ENCODE measurements around the gene IMMT. TPM values are rescaled to one million over a fixed set of nuclear protein-coding genes. Genes with fewer than 3 reads are reported as not detected.

Gene IMMT
- total RNA-seq, 4 donors from 2014 or later, result 42.6 to 54.3 (median 46.6) TPM

DNA sequence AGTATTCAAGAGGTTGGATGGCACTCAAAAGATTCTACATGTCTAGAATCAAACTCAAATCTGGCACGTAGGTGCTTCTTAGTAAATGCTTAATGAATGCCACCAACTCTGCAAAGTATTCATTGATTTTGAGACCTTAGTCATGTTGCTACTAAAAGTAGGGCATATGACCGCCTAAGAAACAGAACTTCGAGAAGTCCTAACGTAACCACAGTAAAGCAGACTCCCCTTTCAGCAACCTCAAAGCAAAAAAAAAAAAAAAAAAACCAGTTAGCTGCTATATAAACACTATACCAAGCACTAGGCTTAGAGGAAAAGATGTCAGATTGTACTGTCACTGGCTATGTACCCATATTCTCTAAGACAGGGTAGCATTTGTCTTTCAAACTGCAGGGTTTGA, 55.3 kb downstream of the IMMT start:
- Histone ChIP-seq H3K4me1 (no peaks in the 10 kb centered on the region), H3K4me3 (no peak overlapping the region), H3K27ac (no peak overlapping the region), H3K9me3 (no peaks in the 10 kb centered on the region), H3K27me3 (no peaks in the 10 kb centered on the region), H3K36me3 (peaks cover 0 to 91% (median 24%) of the 10 kb centered on the region in 3 donors)
- TF ChIP-seq CTCF (IDR thresholded peaks at IDR 0.05) (no peak), POLR2A (IDR thresholded peaks at IDR 0.05) (no peak), EP300 (IDR thresholded peaks at IDR 0.05) (no peak)
- no peak for DNase-seq (ENCODE audit: low spot score in 2 of 2)
- 90 to 96% methylated on average over 4 of the region's 4 CpGs for WGBS, 2 donors

- no peak overlapping the region for H3K4me3 ChIP-seq
- no peak for DNase-seq (ENCODE audit: low spot score in 2 of 2)
- peaks cover 0 to 91% (median 25%) of the 10 kb centered on the region in 3 donors for H3K36me3 ChIP-seq
- no peaks in the 10 kb centered on the region for H3K4me1 ChIP-seq
- no peak overlapping the region for H3K27ac ChIP-seq
- WGBS, 2 donors, result 94 to 98% methylated on average over 7 of the region's 7 CpGs
- no peak for TF ChIP-seq CTCF (IDR thresholded peaks at IDR 0.05)
- TF ChIP-seq POLR2A (IDR thresholded peaks at IDR 0.05), result no peak
- TF ChIP-seq EP300 (IDR thresholded peaks at IDR 0.05), result no peak
- no peaks in the 10 kb centered on the region for H3K9me3 ChIP-seq
- H3K27me3 ChIP-seq, result no peaks in the 10 kb centered on the region
These were observed 56.3 kb downstream of the IMMT start for GRCh38 chr2:86138736-86139625.

DNA sequence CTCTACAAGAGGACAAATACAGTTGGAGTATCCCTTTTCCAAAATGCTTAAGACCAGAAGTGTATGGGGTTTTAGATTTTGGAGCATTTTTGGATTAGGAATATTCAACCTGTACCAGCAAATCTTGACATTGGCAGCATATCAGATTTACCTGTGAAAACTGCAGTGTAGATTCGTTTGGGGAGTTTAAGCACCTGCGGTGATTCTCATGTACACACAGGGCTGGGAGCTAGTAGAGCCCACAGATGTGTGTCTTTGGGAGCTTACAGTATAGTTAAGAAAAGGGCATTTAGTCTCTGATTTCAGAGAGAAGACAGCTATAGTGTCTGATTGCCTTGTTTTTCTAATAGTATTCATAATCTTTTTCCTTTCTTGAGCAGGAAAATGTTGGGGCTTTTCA, 59.1 kb downstream of the IMMT start:
- Histone ChIP-seq H3K4me3 (no peak overlapping the region), H3K27ac (no peak overlapping the region), H3K4me1 (no peaks in the 10 kb centered on the region), H3K9me3 (no peaks in the 10 kb centered on the region), H3K27me3 (no peaks in the 10 kb centered on the region), H3K36me3 (peaks cover 0 to 91% (median 42%) of the 10 kb centered on the region in 3 donors)
- DNase-seq (ENCODE audit: low spot score in 2 of 2), result no peak
- TF ChIP-seq CTCF (IDR thresholded peaks at IDR 0.05) (no peak), POLR2A (IDR thresholded peaks at IDR 0.05) (no peak), EP300 (IDR thresholded peaks at IDR 0.05) (no peak)
- WGBS, 2 donors, result 91 to 98% methylated on average over 2 of the region's 2 CpGs

DNA sequence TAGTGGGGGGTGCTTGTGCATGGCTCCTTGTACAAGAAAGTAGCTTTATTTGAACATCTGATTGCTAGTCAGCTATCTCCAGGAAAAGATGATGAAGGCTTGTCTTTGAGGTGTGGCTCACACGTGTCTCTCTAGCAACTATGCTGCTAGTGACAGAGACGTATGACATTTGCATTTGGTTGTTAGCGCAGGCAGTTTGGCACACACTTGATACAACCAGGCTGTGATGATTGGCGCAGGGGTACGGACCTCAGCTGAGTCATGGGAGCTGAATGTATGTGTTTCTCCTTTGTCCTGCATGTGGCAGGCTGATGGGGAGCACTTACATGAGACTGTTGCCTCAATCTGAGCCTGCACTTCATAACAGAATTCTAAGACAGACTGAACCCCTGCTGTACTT, 59.6 kb downstream of the IMMT start:
- 70 to 73% methylated on average over 5 of the region's 5 CpGs for WGBS, 2 donors

GRCh38 chr2:86134709-86135108, 60.6 kb downstream of the IMMT start:
- no peak overlapping the region for H3K27ac ChIP-seq
- DNase-seq (ENCODE audit: low spot score in 2 of 2), result no peak
- WGBS, 2 donors, result 92 to 96% methylated on average over 4 of the region's 4 CpGs
- no peaks in the 10 kb centered on the region for H3K9me3 ChIP-seq
- no peak overlapping the region for H3K4me3 ChIP-seq
- H3K4me1 ChIP-seq, result no peaks in the 10 kb centered on the region
- no peaks in the 10 kb centered on the region for H3K27me3 ChIP-seq
- no peak for TF ChIP-seq EP300 (IDR thresholded peaks at IDR 0.05)
- TF ChIP-seq POLR2A (IDR thresholded peaks at IDR 0.05), result no peak
- no peak for TF ChIP-seq CTCF (IDR thresholded peaks at IDR 0.05)
- peaks cover 0 to 100% (median 42%) of the 10 kb centered on the region in 3 donors for H3K36me3 ChIP-seq

More for the DNA sequence above, 59.6 kb downstream of the IMMT start:
- no peaks in the 10 kb centered on the region for H3K4me1 ChIP-seq
- no peak for DNase-seq (ENCODE audit: low spot score in 2 of 2)
- no peak overlapping the region for H3K27ac ChIP-seq
- no peak overlapping the region for H3K4me3 ChIP-seq
- no peak for TF ChIP-seq POLR2A (IDR thresholded peaks at IDR 0.05)
- peaks cover 0 to 93% (median 42%) of the 10 kb centered on the region in 3 donors for H3K36me3 ChIP-seq
- no peaks in the 10 kb centered on the region for H3K27me3 ChIP-seq
- no peaks in the 10 kb centered on the region for H3K9me3 ChIP-seq

All from tibial nerve (tissue), 4 donors.